Stomach (tissue), 4 donors: ENCODE results near the gene LRP1B.

Experiments used
- EP300 ChIP-seq: sonication (generic); formaldehyde crosslinking; IDR thresholded peaks from one replicate; pipeline ENCODE4 v1.6.1; 2017; ENCODE audit warnings: antibody characterized with exemption
- POLR2A ChIP-seq, 4 donors: fragments of 450-650 bp; IDR thresholded peaks; one replicate each; pipeline ENCODE4 v1.6.1; 2016; ENCODE audit warnings: antibody characterized with exemption in 4 of 4, control low read depth in 2 of 4, mild to moderate bottlenecking in 1 of 4, moderate library complexity in 1 of 4
- TF ChIP-seq, protein P1 (sequence below), 7 experiments: fragments of 450-650 bp in 4 of 7; fragments of 200-600 bp in 3 of 7; sonication (generic) in 3 of 7; IDR thresholded peaks; one replicate each; pipeline ENCODE4 v1.5.1; 2016 to 2019; ENCODE audit warnings: antibody characterized with exemption in 7 of 7, control low read depth in 2 of 7, mild to moderate bottlenecking in 1 of 7

DNA sequence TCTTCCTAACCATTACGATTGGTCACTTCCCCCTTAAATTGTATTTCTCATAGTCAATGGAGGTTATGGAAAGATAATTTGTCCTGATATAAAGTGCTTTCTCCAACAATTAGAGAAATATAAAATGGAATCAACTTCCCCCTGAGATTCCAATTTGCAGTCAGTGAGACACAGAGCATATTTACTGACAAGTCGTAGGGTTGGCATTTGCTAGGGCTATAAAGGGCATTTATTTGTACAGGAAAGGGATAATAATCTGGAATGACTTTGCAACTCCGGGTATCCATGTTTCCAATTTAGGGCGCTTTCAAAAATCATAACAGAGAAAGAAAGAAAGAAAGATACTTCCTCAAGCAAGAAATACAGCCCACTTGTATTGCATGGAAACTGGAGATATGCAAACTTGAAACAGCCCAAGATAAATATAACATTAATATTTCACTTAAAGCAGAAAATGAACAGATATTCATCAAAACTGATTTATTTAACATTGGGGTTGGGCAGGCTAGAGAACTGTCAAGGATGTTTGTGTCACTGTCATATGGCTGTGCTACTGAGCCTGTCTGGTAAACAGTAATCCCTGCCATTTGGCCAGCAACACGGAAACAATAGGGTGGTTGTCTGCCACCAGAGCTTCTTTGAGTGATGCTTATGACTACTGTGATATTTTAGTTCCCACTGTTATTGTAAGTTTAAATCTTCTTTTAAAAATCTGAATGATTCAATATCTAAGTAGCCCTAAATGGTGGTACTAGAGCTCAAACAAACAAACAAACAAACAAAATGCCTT is 621.8 kb downstream of the LRP1B start:
- TF ChIP-seq, protein P1, sequence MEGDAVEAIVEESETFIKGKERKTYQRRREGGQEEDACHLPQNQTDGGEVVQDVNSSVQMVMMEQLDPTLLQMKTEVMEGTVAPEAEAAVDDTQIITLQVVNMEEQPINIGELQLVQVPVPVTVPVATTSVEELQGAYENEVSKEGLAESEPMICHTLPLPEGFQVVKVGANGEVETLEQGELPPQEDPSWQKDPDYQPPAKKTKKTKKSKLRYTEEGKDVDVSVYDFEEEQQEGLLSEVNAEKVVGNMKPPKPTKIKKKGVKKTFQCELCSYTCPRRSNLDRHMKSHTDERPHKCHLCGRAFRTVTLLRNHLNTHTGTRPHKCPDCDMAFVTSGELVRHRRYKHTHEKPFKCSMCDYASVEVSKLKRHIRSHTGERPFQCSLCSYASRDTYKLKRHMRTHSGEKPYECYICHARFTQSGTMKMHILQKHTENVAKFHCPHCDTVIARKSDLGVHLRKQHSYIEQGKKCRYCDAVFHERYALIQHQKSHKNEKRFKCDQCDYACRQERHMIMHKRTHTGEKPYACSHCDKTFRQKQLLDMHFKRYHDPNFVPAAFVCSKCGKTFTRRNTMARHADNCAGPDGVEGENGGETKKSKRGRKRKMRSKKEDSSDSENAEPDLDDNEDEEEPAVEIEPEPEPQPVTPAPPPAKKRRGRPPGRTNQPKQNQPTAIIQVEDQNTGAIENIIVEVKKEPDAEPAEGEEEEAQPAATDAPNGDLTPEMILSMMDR (IDR thresholded peaks at IDR 0.05) = no peak
- TF ChIP-seq EP300 (no peak), POLR2A (IDR thresholded peaks at IDR 0.05) (no peak)
